WTC11 (cell line): Measurements from ENCODE around the gene IRF2BPL. TPM values are rescaled to one million over a fixed set of nuclear protein-coding genes. Genes with fewer than 3 reads are reported as not detected.

ENCODE experiments used
- ATAC-seq: fragments of 200-7000 bp; cut with Tn5 transposase; 2 replicates; pipeline ENCODE4 v1.10.0; 2021; ENCODE audit warnings: mild to moderate bottlenecking, moderate library complexity
- CTCF ChIA-PET: fragments of 300-600 bp; sonication (Branson Sonifier 250); formaldehyde crosslinking; loops from one replicate; lab custom pipeline; 2021; ENCODE audit warnings: antibody characterized with exemption; lab: Charles Lee
- POLR2A ChIA-PET: fragments of 350-600 bp; sonication (Branson Sonifier 250); formaldehyde crosslinking; loops from one replicate; lab custom pipeline; 2021; ENCODE audit warnings: antibody characterized with exemption; lab: Charles Lee
- DNase-seq: peaks from one replicate; pipeline ENCODE4 v3.0.0; 2021; ENCODE audit warnings: low spot score
- H3K27ac Mint-ChIP-seq: 2 replicates; pipeline ENCODE4 v1.8.0; 2021; ENCODE audit warnings: mixed read lengths
- H3K27me3 Mint-ChIP-seq: 2 replicates; pipeline ENCODE4 v1.8.0; 2021; ENCODE audit warnings: low read depth, mild to moderate bottlenecking, moderate library complexity, mixed read lengths
- H3K36me3 Mint-ChIP-seq: 2 replicates; pipeline ENCODE4 v1.8.0; 2021; ENCODE audit warnings: mixed read lengths
- H3K4me1 Mint-ChIP-seq: 2 replicates; pipeline ENCODE4 v1.8.0; 2022; ENCODE audit warnings: mixed read lengths
- H3K4me3 Mint-ChIP-seq: 2 replicates; pipeline ENCODE4 v1.8.0; 2021; ENCODE audit warnings: mild to moderate bottlenecking, moderate library complexity, mixed read lengths
- H3K9me3 Mint-ChIP-seq: 2 replicates; pipeline ENCODE4 v1.8.0; 2021; ENCODE audit warnings: mixed read lengths
- ATF6 ChIP-seq: sonication (generic); formaldehyde crosslinking; IDR thresholded peaks from 2 replicates; pipeline ENCODE4 v1.8.1; 2023; ENCODE audit warnings: mild to moderate bottlenecking, missing genetic modification reagents
- FOXJ3 ChIP-seq: sonication (generic); formaldehyde crosslinking; IDR thresholded peaks from 2 replicates; pipeline ENCODE4 v1.9.0; 2021; ENCODE audit warnings: missing genetic modification reagents, mild to moderate bottlenecking, borderline replicate concordance
- FOXK1 ChIP-seq: sonication (generic); formaldehyde crosslinking; IDR thresholded peaks from 2 replicates; pipeline ENCODE4 v1.8.0; 2022; ENCODE audit warnings: mild to moderate bottlenecking, moderate library complexity, missing genetic modification reagents
- GTF2I ChIP-seq: fragments of 250-450 bp; sonication (Bioruptor Pico); conservative IDR thresholded peaks from 2 replicates; pipeline ENCODE4 v1.4.0; 2021; ENCODE audit warnings: mild to moderate bottlenecking
- KAT7 ChIP-seq: sonication (generic); formaldehyde crosslinking; IDR thresholded peaks from 2 replicates; pipeline ENCODE4 v1.8.1; 2023; ENCODE audit warnings: missing genetic modification reagents, mild to moderate bottlenecking, borderline replicate concordance
- NR2C2 ChIP-seq: sonication (generic); formaldehyde crosslinking; IDR thresholded peaks from 2 replicates; pipeline ENCODE4 v1.8.0; 2022; ENCODE audit warnings: mild to moderate bottlenecking, missing genetic modification reagents
- OVOL2 ChIP-seq: fragments of 250-450 bp; sonication (Bioruptor Pico); IDR thresholded peaks from 2 replicates; pipeline ENCODE4 v1.9.0; 2021; ENCODE audit warnings: mild to moderate bottlenecking, borderline replicate concordance
- PRRX2 ChIP-seq: fragments of 250-450 bp; sonication (Bioruptor Pico); IDR thresholded peaks from 2 replicates; pipeline ENCODE4 v1.8.0; 2021; ENCODE audit warnings: mild to moderate bottlenecking
- TEAD1 ChIP-seq: sonication (generic); formaldehyde crosslinking; IDR thresholded peaks from 2 replicates; pipeline ENCODE4 v1.8.0; 2022; ENCODE audit warnings: mild to moderate bottlenecking, missing genetic modification reagents
- TEAD4 ChIP-seq: sonication (generic); formaldehyde crosslinking; IDR thresholded peaks from 2 replicates; pipeline ENCODE4 v1.8.0; 2022; ENCODE audit warnings: mild to moderate bottlenecking, missing genetic modification reagents
- ZNF121 ChIP-seq: sonication (generic); formaldehyde crosslinking; IDR thresholded peaks from 2 replicates; pipeline ENCODE4 v1.8.0; 2023; ENCODE audit warnings: missing genetic modification reagents
- ZNF423 ChIP-seq: fragments of 250-450 bp; sonication (Bioruptor Pico); IDR thresholded peaks from 2 replicates; pipeline ENCODE4 v2.1.2; 2022; ENCODE audit warnings: mild to moderate bottlenecking, moderate library complexity
- total RNA-seq: library from RNA; stranded (reverse); gene quantifications from 3 replicates; pipeline ENCODE4 v1.2.3, GENCODE V29; 2021
- TF ChIP-seq, protein P1 (sequence below): sonication (generic); formaldehyde crosslinking; IDR thresholded peaks from 2 replicates; pipeline ENCODE4 v1.8.0; 2022; ENCODE audit warnings: mild to moderate bottlenecking, missing genetic modification reagents
- TF ChIP-seq, protein P2 (sequence below): sonication (generic); formaldehyde crosslinking; IDR thresholded peaks from 2 replicates; pipeline ENCODE4 v1.8.1; 2022; ENCODE audit warnings: mild to moderate bottlenecking, moderate library complexity, missing genetic modification reagents
- TF ChIP-seq, protein P3 (sequence below): sonication (generic); formaldehyde crosslinking; IDR thresholded peaks from 2 replicates; pipeline ENCODE4 v1.8.1; 2023; ENCODE audit warnings: mild to moderate bottlenecking, missing genetic modification reagents, moderate library complexity
- TF ChIP-seq, protein P4 (sequence below): sonication (generic); formaldehyde crosslinking; IDR thresholded peaks from 2 replicates; pipeline ENCODE4 v1.8.0; 2023; ENCODE audit warnings: missing genetic modification reagents
- TF ChIP-seq, protein P5 (sequence below): sonication (generic); formaldehyde crosslinking; IDR thresholded peaks from 2 replicates; pipeline ENCODE4 v1.8.0; 2022; ENCODE audit warnings: mild to moderate bottlenecking, missing genetic modification reagents

Gene IRF2BPL
- total RNA-seq, 1 experiment from 2014 or later: 126 TPM

- Mint-ChIP-seq H3K4me3 (no peak overlapping the region), H3K36me3 (no peaks in the 10 kb centered on the region)
- TF ChIP-seq ATF6 (no peak), TEAD4 (no peak), OVOL2 (CRISPR knock-in tag) (no peak), GTF2I (CRISPR knock-in tag) (no peak), ZNF121 (CRISPR knock-in tag) (no peak), TEAD1 (CRISPR knock-in tag) (no peak), NR2C2 (CRISPR knock-in tag) (no peak), FOXJ3 (CRISPR knock-in tag) (no peak), KAT7 (CRISPR knock-in tag) (no peak), FOXK1 (CRISPR knock-in tag) (no peak), PRRX2 (CRISPR knock-in tag) (no peak)
- TF ChIP-seq, protein P1, sequence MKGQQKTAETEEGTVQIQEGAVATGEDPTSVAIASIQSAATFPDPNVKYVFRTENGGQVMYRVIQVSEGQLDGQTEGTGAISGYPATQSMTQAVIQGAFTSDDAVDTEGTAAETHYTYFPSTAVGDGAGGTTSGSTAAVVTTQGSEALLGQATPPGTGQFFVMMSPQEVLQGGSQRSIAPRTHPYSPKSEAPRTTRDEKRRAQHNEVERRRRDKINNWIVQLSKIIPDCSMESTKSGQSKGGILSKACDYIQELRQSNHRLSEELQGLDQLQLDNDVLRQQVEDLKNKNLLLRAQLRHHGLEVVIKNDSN (CRISPR knock-in tag): no peak
- TF ChIP-seq, protein P2, sequence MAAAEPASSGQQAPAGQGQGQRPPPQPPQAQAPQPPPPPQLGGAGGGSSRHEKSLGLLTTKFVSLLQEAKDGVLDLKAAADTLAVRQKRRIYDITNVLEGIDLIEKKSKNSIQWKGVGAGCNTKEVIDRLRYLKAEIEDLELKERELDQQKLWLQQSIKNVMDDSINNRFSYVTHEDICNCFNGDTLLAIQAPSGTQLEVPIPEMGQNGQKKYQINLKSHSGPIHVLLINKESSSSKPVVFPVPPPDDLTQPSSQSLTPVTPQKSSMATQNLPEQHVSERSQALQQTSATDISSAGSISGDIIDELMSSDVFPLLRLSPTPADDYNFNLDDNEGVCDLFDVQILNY (CRISPR knock-in tag): no peak
- TF ChIP-seq, protein P3, sequence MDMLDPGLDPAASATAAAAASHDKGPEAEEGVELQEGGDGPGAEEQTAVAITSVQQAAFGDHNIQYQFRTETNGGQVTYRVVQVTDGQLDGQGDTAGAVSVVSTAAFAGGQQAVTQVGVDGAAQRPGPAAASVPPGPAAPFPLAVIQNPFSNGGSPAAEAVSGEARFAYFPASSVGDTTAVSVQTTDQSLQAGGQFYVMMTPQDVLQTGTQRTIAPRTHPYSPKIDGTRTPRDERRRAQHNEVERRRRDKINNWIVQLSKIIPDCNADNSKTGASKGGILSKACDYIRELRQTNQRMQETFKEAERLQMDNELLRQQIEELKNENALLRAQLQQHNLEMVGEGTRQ: no peak
- TF ChIP-seq, protein P4, sequence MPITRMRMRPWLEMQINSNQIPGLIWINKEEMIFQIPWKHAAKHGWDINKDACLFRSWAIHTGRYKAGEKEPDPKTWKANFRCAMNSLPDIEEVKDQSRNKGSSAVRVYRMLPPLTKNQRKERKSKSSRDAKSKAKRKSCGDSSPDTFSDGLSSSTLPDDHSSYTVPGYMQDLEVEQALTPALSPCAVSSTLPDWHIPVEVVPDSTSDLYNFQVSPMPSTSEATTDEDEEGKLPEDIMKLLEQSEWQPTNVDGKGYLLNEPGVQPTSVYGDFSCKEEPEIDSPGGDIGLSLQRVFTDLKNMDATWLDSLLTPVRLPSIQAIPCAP: no peak
- TF ChIP-seq, all 79 proteins: peak for 0
- POLR2A ChIA-PET: no interaction called here
- Mint-ChIP-seq H3K27me3 (no peaks in the 10 kb centered on the region), H3K9me3 (no peaks in the 10 kb centered on the region), H3K27ac (no peak overlapping the region), H3K4me1 (peaks cover 51% of the 10 kb centered on the region)
- no peak for DNase-seq
- no peak for ATAC-seq
- CTCF ChIA-PET: no interaction called here
Observed at GRCh38 chr14:77002335-77002734, 26.2 kb downstream of the IRF2BPL start.

GRCh38 chr14:77000340-77001270 is 27.9 kb downstream of the IRF2BPL start:
- no peak for TF ChIP-seq ZNF423
- TF ChIP-seq, protein P5, sequence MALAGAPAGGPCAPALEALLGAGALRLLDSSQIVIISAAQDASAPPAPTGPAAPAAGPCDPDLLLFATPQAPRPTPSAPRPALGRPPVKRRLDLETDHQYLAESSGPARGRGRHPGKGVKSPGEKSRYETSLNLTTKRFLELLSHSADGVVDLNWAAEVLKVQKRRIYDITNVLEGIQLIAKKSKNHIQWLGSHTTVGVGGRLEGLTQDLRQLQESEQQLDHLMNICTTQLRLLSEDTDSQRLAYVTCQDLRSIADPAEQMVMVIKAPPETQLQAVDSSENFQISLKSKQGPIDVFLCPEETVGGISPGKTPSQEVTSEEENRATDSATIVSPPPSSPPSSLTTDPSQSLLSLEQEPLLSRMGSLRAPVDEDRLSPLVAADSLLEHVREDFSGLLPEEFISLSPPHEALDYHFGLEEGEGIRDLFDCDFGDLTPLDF: no peak
- TF ChIP-seq, all 79 proteins: peak for 0
- Mint-ChIP-seq H3K36me3 (no peaks in the 10 kb centered on the region), H3K4me1 (peaks cover 54% of the 10 kb centered on the region), H3K27me3 (no peaks in the 10 kb centered on the region), H3K9me3 (no peaks in the 10 kb centered on the region), H3K4me3 (no peak overlapping the region), H3K27ac (peak overlapping the region; percentile 30)
- ChIA-PET CTCF (interaction anchor here (1.3 to 1.9 kb wide), 2 partner anchors 53 to 87 kb away, joined by 4 read pairs; no protein-coding TSS in a partner anchor), POLR2A (no interaction called here)
- no peak for DNase-seq
- peak; percentile 20 for ATAC-seq
